HG02885 (cell line): ENCODE measurements around the gene PLPP1.

Experiments
- ATAC-seq: cut with Tn5 transposase; IDR thresholded peaks from one replicate; pipeline ENCODE4 v1.9.1; 2021; ENCODE audit warnings: mild to moderate bottlenecking; ENCODE audit not compliant: unreplicated experiment, poor library complexity

The PLPP1 gene

GRCh38 chr5:55454282-55454681, 80.5 kb downstream of the PLPP1 start:
- ATAC-seq, result no peak

DNA sequence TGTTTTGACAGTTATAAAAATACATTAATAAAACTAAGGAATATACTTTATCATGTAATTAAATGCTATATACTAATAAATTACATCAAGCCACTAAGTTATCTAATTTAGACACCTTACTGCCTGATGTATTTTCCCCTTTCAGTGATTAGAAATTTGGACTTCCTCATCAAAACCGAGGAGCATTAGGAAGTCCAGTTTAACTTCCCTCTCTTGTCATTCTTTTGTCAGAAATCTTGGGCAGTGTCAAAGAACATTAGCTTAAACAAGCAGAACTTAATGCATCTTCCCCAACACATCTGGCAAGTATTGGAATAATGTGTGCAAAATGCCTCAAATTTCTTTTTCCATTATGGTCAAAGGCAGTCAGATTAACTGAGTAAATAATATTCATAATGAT, 81.6 kb downstream of the PLPP1 start:
- ATAC-seq, result no peak

DNA sequence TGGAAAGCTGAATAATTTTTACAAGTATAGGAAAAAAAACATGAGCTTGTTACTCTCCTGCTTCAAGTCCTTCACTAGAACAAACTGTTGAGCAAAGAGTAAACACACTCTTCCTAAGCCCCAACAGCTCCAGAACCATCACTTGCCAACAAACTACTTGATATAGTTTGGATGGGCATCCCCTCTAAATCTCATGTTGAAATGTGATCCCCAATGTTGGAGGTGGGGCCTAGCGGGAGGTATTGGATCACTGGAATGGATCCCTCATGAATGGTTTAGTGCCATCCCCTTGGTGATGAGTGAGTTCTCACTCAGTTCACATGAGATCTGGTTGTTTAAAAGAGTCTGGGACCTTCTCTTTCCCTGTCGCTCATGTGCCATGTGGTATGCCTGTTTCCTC, 82.8 kb downstream of the PLPP1 start:
- ATAC-seq, result no peak

- no peak for ATAC-seq
Observed at GRCh38 chr5:55450050-55450765, 84.6 kb downstream of the PLPP1 start.

GRCh38 chr5:55446640-55447351, 88.0 kb downstream of the PLPP1 start:
- ATAC-seq, result no peak

GRCh38 chr5:55445791-55446190, 89.0 kb downstream of the PLPP1 start:
- no peak for ATAC-seq

DNA sequence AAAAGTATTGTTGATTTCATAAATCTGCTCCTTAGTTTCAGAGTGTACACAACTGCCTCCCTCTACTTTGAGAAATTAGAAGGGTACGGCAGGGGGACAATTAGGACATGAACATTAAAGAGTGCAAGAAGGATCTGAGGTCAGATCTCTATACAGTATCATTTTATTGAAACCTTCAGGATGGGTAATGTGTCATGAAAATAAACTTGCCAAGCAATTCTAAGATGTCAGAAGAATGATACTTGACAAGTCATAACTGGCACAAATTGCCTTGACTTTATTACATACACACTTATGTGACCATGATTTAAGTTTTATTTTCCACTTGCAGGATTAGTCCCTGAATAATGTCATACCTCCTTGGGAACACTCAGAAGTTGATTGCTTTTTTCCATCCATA, 92.8 kb downstream of the PLPP1 start:
- no peak for ATAC-seq

DNA sequence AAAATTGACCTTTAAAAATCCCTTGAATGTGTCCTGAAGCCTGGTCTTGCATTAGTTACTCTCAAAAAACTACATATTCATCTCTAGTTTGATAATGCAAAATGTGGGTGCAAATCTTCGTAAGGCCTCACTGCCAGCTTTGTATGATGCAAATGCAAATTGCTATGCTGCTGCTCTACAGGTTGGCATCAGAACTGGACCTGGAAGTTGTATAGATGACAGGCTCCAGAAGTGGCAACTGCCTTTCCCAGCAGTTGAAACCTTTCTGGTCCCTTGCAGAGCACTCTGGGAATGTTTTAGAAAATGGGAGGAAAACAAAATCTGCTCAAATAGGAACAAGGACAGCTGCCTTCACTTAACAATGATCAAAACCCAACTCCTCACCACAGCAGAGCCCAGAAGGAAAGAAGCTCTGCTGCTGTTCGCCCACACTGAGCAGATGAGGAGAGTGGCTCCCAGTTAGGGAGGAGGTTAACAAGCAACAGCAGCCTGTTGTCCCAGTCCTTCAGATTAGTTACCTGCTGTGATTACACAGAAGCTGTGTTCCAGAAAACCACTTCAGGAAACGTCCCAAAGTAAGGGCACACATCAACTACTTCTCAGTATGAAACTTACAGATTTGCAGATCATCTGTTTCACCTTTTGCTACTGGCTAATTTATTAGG, 93.5 kb downstream of the PLPP1 start:
- no peak for ATAC-seq

DNA sequence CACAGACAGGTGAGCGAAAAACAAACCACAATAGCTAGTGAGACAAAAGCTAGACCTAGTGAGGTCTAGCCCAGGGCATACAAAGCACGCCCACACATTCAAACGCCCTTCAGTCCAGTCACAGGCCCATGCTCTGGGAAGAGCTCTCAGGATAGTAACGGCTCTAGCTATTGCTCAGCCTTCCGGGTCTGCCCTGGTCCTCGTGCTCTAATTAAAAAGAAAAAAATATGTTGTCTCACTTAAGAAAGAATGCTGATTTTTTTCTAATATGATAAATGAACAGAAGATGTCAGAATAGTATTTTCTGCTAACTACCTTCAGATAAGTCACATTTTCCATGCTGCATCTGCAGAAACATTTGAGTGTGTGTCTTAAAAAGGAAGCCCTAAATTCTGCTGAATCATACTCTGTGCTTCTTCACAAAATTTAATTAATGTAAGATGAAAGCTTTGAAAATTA, 94.5 kb downstream of the PLPP1 start:
- ATAC-seq, result peak; percentile 46

DNA sequence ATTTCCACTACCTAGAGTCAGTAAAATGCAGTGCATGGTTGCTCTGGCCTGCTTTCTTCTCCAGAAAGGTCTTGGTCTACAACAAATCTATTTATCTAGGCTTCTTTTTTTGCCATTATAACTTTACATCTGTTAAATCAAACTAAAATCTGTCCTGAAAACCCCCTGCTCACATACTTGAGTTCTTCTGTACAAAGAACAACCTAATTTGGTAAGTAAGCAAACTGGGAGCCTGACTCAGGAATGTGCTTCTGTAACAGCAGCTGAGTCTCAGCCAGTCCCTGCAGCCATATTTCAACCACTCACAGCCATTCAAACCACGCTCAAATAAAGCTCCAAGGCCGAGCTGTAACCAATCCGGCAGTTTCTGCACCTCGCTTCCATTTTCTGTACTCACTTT, 95.8 kb downstream of the PLPP1 start:
- ATAC-seq, result no peak

GRCh38 chr5:55437859-55438206, 96.9 kb downstream of the PLPP1 start:
- no peak for ATAC-seq

GRCh38 chr5:55437452-55437851, 97.3 kb downstream of the PLPP1 start:
- ATAC-seq, result no peak

GRCh38 chr5:55432549-55432948, 102.2 kb downstream of the PLPP1 start:
- ATAC-seq, result no peak

DNA sequence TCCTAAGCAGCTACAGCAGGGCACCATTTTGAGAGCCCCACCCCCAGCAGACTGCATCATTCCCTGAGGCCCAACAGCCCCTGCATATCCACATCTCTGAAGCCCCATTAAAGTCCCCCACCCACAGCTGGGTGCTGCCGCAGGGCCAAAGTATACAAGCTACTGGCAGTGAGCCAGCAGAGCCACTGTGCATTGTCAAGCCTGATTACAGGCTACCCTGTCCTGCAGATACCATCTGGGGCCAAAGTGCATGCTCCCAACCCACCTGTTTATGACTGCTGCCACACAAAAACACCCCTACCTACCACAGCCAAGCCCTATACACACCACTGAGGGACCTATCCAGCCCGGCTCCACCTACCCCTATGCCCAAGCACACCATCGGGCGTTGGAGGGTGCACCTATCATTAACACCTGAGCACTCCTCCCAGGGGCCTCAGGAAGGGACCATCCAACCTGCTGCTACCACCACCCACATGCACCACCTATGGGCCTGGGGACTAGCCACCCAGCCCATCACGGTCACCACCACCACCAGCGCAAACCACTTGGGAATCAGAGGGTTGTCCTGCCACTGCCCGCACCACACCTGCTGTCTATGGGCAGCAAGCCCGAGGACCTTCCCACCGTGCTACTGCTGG, 105.0 kb downstream of the PLPP1 start:
- no peak for ATAC-seq

DNA sequence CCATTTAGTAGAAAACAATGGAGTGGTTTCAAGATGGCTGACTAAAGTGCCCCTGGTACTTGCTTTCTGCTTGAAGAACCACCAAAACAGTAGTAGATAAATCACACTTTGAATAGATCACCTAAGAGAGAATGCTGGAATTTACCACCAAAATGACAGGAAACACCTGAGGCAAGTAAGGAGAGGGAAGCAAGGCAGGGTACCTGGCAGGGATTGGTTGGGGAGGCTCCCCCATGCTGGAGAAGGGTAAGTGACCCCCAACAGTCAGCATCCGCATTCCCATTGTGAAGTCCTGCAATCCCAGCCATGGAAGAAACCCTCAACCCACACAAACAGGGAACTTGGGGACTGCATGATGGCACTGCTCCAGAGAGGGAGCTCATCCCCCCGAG, 105.5 kb downstream of the PLPP1 start:
- ATAC-seq, result no peak

GRCh38 chr5:55427157-55427556, 107.6 kb downstream of the PLPP1 start:
- ATAC-seq, result no peak

- no peak for ATAC-seq
Observed at GRCh38 chr5:55426455-55426854, 108.3 kb downstream of the PLPP1 start.

DNA sequence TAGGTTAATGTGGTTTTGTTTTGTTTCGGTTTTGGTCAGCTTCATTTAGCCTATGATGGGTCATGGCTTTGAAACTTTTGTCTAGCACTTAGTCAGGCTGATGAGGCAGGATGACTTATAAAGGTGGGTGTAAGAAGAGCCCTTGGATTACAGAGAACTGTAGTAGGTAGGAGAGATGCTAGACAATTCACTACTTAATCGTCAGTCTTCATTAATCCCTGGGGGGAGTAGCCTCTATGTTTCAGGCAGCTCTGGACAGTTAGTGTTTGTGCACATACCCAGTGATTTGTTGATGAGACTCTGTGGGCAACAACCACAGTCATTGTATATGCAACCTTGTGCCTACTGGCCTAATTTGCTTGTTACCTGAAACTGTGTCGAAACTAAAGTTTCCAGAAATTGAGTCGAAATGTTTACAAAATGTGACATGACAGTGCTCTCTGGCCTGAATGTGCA, 113.7 kb downstream of the PLPP1 start:
- ATAC-seq, result peak; percentile 80

DNA sequence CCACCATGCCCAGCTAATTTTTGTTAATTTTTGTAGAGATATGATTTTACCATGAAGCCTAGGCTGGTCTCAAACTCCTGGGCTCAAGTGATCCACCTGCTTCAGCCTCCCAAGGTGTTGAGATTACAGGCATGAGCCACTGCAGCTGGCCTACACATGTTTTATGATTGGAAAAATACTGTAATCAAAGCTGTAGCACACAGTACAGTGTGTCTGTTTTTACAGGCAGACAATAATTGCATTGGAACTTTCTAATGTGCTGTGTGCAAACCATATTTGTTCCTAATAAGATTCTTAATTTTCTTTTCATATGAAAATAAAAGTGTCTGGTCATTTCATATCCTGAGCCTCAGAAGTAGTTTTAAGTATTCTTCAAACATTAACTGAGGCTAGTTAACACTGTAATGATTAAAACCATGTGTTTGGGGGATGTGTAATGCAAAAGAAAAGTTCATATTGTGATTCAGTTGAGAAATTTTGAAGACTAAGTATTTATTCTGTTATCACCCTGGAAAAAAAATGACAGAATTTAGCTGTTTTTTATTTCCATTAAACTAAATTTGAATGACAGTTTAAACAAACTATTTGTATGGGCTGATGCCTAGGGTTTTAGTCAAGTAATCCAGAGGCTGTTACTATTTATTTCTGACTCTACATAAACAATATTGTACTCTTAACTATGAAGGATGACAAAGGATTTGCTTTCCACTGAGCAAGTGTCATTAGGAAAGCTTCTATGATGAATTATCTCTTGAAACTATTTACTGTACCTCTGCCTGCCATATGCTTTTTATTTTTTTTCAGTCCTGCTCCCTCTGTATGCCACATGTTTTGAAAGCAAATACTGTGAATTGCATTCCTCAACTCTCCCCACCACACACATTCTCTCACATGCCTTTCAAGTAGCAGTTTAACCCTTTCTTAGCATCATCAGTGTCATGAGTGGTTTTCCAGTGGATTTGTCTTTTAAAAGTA, 115.5 kb downstream of the PLPP1 start:
- ATAC-seq, result no peak

DNA sequence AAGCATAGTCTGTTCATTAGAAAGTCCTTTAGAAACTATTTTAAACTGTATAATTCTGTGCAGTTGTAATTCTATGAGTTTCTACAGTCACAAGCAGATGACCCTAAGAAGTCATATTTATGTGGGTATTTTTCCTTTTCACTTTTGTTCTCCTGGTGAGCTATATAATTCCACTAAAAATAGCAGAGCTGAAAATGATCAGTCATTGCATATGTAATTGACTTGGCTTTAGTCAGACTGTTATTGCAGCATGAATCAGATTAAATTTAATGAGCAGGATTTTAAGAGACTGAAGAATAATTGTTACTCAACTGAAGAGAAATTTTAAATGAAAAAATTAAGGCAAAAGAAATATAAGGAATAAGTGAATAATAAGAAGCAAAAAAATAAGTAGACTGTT, 118.5 kb downstream of the PLPP1 start:
- no peak for ATAC-seq
